ELF-1 (cell line): ENCODE measurements around the gene IQSEC3.

Source experiments
- DNase-seq: peaks from one replicate; pipeline ENCODE4 v3.0.0-alpha.2; 2016; ENCODE audit warnings: low read depth, low spot score

The IQSEC3 gene

GRCh38 chr12:163406-163986 is 96.9 kb downstream of the IQSEC3 start:
- DNase-seq, result no peak

GRCh38 chr12:164207-164606 is 97.6 kb downstream of the IQSEC3 start:
- no peak for DNase-seq

- DNase-seq, result no peak
These were observed 99.3 kb downstream of the IQSEC3 start for GRCh38 chr12:165862-166368.

- no peak for DNase-seq
These were observed 100.0 kb downstream of the IQSEC3 start for GRCh38 chr12:166425-167075.

- DNase-seq, result no peak
These were observed 101.5 kb downstream of the IQSEC3 start for GRCh38 chr12:167959-168600.

- no peak for DNase-seq
These were observed 102.4 kb downstream of the IQSEC3 start for GRCh38 chr12:168763-169525.

GRCh38 chr12:169528-170370 is 103.2 kb downstream of the IQSEC3 start:
- DNase-seq, result no peak

- no peak for DNase-seq
These were observed 104.0 kb downstream of the IQSEC3 start for GRCh38 chr12:170371-171225.

- no peak for DNase-seq
These were observed 104.7 kb downstream of the IQSEC3 start for GRCh38 chr12:171276-171675.

GRCh38 chr12:171743-172676 is 105.4 kb downstream of the IQSEC3 start:
- no peak for DNase-seq

GRCh38 chr12:172732-173161 is 106.2 kb downstream of the IQSEC3 start:
- DNase-seq, result no peak

- DNase-seq, result no peak
These were observed 107.6 kb downstream of the IQSEC3 start for GRCh38 chr12:174124-174523.

- no peak for DNase-seq
These were observed 108.0 kb downstream of the IQSEC3 start for GRCh38 chr12:174596-174995.

- DNase-seq, result no peak
These were observed 108.7 kb downstream of the IQSEC3 start for GRCh38 chr12:175250-175649.

- DNase-seq, result no peak
These were observed 109.2 kb downstream of the IQSEC3 start for GRCh38 chr12:175759-176158.

- DNase-seq, result no peak
These were observed 110.0 kb downstream of the IQSEC3 start for GRCh38 chr12:176321-177181.

GRCh38 chr12:177336-177979 is 110.9 kb downstream of the IQSEC3 start:
- no peak for DNase-seq
